K562 (cell line): Measurements from ENCODE around the gene LMF2. TPM values are rescaled to one million over a fixed set of nuclear protein-coding genes. Genes with fewer than 3 reads are reported as not detected.

ENCODE experiments used
- ATAC-seq: fragments of 200-7000 bp; cut with Tn5 transposase; 3 replicates; pipeline ENCODE4 v1.9.1; 2020; ENCODE audit warnings: moderate library complexity
- BruUV-seq: library from RNA; stranded (reverse); fragments of 400-500 nt; replicated peaks from 2 replicates; lab custom pipeline; 2021; lab: Mats Ljungman, UMichigan
- CTCF ChIA-PET: fragments of 300-600 bp; formaldehyde crosslinking; extraction: SDS; loops from one replicate; lab custom pipeline; 2021; ENCODE audit warnings: low intra/inter-chr PET ratio; lab: Yijun Ruan, JAX
- POLR2A ChIA-PET: fragments of 300-600, 350-650 bp; sonication (Branson Sonifier 250); formaldehyde crosslinking; extraction: SDS; loops from one replicate; lab custom pipeline; 2021; ENCODE audit warnings: antibody characterized with exemption, inconsistent platforms; lab: Yijun Ruan, JAX
- DNase-seq, 4 experiments: peaks; one replicate each; pipeline versions ENCODE4 v3.0.0 to v3.0.0-alpha.2; 2011 to 2018; ENCODE audit warnings: low spot score in 3 of 4, mixed read lengths in 3 of 4; ENCODE audit errors: extremely low read depth in 1 of 4
- FAIRE-seq: peaks from 2 replicates; lab custom pipeline; 2011; peaks lifted over from hg19 to GRCh38; lab: Jason Lieb, UNC
- H2AFZ ChIP-seq: 2 replicates; pipeline ENCODE4 v1.6.0; 2011; ENCODE audit warnings: low read depth, low read length, control low read depth, inconsistent platforms
- H3K27ac ChIP-seq: fragments of 200-600 bp; 3 replicates; pipeline ENCODE4 v1.8.0; 2011; ENCODE audit warnings: low read depth, mild to moderate bottlenecking, control low read depth, inconsistent platforms, low read length, moderate library complexity, mixed read lengths; ENCODE audit errors: extremely low read depth
- H3K27me3 ChIP-seq, 2 experiments: fragments of 300-600 bp in 1 of 2; 2 replicates in 1 of 2; 3 replicates in 1 of 2; pipeline versions ENCODE4 v1.6.0 to v1.8.0; 2011; ENCODE audit warnings: inconsistent platforms in 2 of 2, low read length in 2 of 2, mild to moderate bottlenecking in 1 of 2, mixed read lengths in 1 of 2, moderate library complexity in 1 of 2; ENCODE audit not compliant: control insufficient read depth in 2 of 2, insufficient read depth in 2 of 2
- H3K36me3 ChIP-seq: fragments of 300-600 bp; 3 replicates; pipeline ENCODE4 v1.8.0; 2011; ENCODE audit warnings: mild to moderate bottlenecking, low read length, inconsistent platforms; ENCODE audit not compliant: control insufficient read depth, insufficient read depth
- H3K4me1 ChIP-seq, 2 experiments: fragments of 200-600 bp in 1 of 2; replicated peaks in 1 of 2; 2 replicates in 1 of 2; 3 replicates in 1 of 2; pipeline versions ENCODE4 v1.5.1 to v1.8.0; 2011; ENCODE audit warnings: inconsistent platforms in 2 of 2, low read length in 2 of 2, mild to moderate bottlenecking in 1 of 2, mixed read lengths in 1 of 2, moderate library complexity in 1 of 2; ENCODE audit not compliant: control insufficient read depth in 2 of 2, insufficient read depth in 2 of 2
- H3K4me2 ChIP-seq: 2 replicates; pipeline ENCODE4 v1.6.1; 2011; ENCODE audit warnings: low read length, control low read depth, inconsistent platforms, mixed read lengths; ENCODE audit not compliant: insufficient read depth
- H3K4me3 ChIP-seq: fragments of 200-600 bp; sonication (generic), shearing (Covaris generic); 2 replicates; pipeline ENCODE4 v1.5.1; 2016; ENCODE audit warnings: control low read depth, inconsistent platforms
- H3K79me2 ChIP-seq: fragments of 200-600 bp; 3 replicates; pipeline ENCODE4 v1.8.0; 2011; ENCODE audit warnings: low read length, inconsistent platforms; ENCODE audit not compliant: control insufficient read depth, insufficient read depth
- H3K9ac ChIP-seq, 2 experiments: 2 replicates each; pipeline versions ENCODE4 v1.6.0 to v1.6.1; 2011; ENCODE audit warnings: low read depth in 2 of 2, low read length in 2 of 2, control low read depth in 1 of 2, inconsistent platforms in 1 of 2, mild to moderate bottlenecking in 1 of 2, mixed read lengths in 1 of 2; ENCODE audit not compliant: insufficient read depth in 1 of 2
- H3K9me1 ChIP-seq: one replicate; pipeline ENCODE4 v1.6.0; 2011; ENCODE audit warnings: inconsistent platforms, mild to moderate bottlenecking, low read length, moderate library complexity; ENCODE audit not compliant: control insufficient read depth, insufficient read depth
- H3K9me3 ChIP-seq: replicated peaks from 2 replicates; pipeline ENCODE4 v1.5.1; 2011; ENCODE audit warnings: low read depth, low read length, inconsistent platforms; ENCODE audit not compliant: control insufficient read depth, insufficient read depth
- H4K20me1 ChIP-seq: replicated peaks from 2 replicates; pipeline ENCODE4 v1.6.1; 2011; ENCODE audit warnings: low read length, inconsistent platforms, mixed read lengths; ENCODE audit not compliant: control insufficient read depth, insufficient read depth
- ARID1B ChIP-seq: fragments of 450-650 bp; IDR thresholded peaks from 2 replicates; pipeline ENCODE4 v1.6.1; 2016; ENCODE audit warnings: antibody characterized with exemption, mild to moderate bottlenecking, inconsistent platforms
- GTF2E2 ChIP-seq: fragments of 200-800 bp; sonication (Bioruptor generic); IDR thresholded peaks from 2 replicates; pipeline ENCODE4 v1.6.1; 2016; ENCODE audit warnings: missing genetic modification characterization, missing compliant biosample characterization
- HMG20B ChIP-seq: fragments of 250-450 bp; sonication (Bioruptor Pico); IDR thresholded peaks from 2 replicates; pipeline ENCODE4 v1.5.0; 2021; ENCODE audit warnings: mild to moderate bottlenecking
- KDM5B ChIP-seq: fragments of 200-600 bp; sonication (generic); IDR thresholded peaks from 2 replicates; pipeline ENCODE4 v1.6.1; 2012; ENCODE audit warnings: low read depth, mild to moderate bottlenecking, moderate library complexity, low read length, control low read depth, inconsistent platforms; ENCODE audit not compliant: insufficient replicate concordance
- MCM3 ChIP-seq: fragments of 450-650 bp; IDR thresholded peaks from 2 replicates; pipeline ENCODE4 v1.6.1; 2016
- MIER1 ChIP-seq: fragments of 450-650 bp; IDR thresholded peaks from 2 replicates; pipeline ENCODE4 v1.6.1; 2016; ENCODE audit warnings: antibody characterized with exemption, mild to moderate bottlenecking, low read depth
- PHF21A ChIP-seq: fragments of 450-650 bp; IDR thresholded peaks from 2 replicates; pipeline ENCODE4 v1.6.1; 2017; ENCODE audit warnings: low read depth, borderline replicate concordance
- RFX1 ChIP-seq: fragments of 450-650 bp; IDR thresholded peaks from 2 replicates; pipeline ENCODE4 v1.6.1; 2016; ENCODE audit warnings: mild to moderate bottlenecking, moderate library complexity
- SMAD2 ChIP-seq: fragments of 150-350 bp; IDR thresholded peaks from 2 replicates; pipeline ENCODE4 v1.6.1; 2014; ENCODE audit warnings: low read depth, mild to moderate bottlenecking, low read length
- TAF7 ChIP-seq: fragments of 450-650 bp; IDR thresholded peaks from 2 replicates; pipeline ENCODE4 v1.6.1; 2016; ENCODE audit warnings: missing genetic modification characterization, missing compliant biosample characterization
- THRAP3 ChIP-seq: fragments of 450-650 bp; IDR thresholded peaks from 2 replicates; pipeline ENCODE4 v1.6.1; 2016; ENCODE audit warnings: mild to moderate bottlenecking, inconsistent platforms, borderline replicate concordance
- VEZF1 ChIP-seq: fragments of 200-800 bp; sonication (Bioruptor generic); IDR thresholded peaks from 2 replicates; pipeline ENCODE4 v1.6.1; 2017; ENCODE audit warnings: missing genetic modification characterization, missing compliant biosample characterization
- ZBED1 ChIP-seq: IDR thresholded peaks from 2 replicates; pipeline ENCODE4 v1.6.1; 2014
- ZC3H11A ChIP-seq: IDR thresholded peaks from 2 replicates; pipeline ENCODE4 v1.6.1; 2012; ENCODE audit warnings: low read depth, low read length, improper control_type of control experiment
- ZNF780A ChIP-seq: fragments of 250-450 bp; sonication (Bioruptor Pico); IDR thresholded peaks from 2 replicates; pipeline ENCODE4 v1.5.0; 2021; ENCODE audit warnings: mild to moderate bottlenecking
- WGBS: fragments of 100-300 bp; shearing (Covaris generic); methylation state at CpG from one replicate; pipeline ENCODE4 v1.1.6; 2016; ENCODE audit warnings: low coverage, mixed read lengths; ENCODE audit not compliant: insufficient coverage; ENCODE audit errors: missing lambda C conversion rate; 5-methylcytosine and 5-hydroxymethylcytosine counted together
- in situ Hi-C: fragments of 300-500 bp; cut with MboI; formaldehyde crosslinking; loops from 4 replicates; pipeline ENCODE4 v1.15.0; 2018; ENCODE audit warnings: inconsistent platforms, mixed read lengths
- intact Hi-C: fragments of 100-400 bp; cut with micrococcal nuclease; formaldehyde crosslinking; loops from 2 replicates; pipeline ENCODE4 v1.14.2; 2022
- polyA plus RNA-seq, 8 experiments: library from polyadenylated mRNA; depleted of rRNA in 4 of 8; stranded (reverse) in 5 of 8; unstranded in 3 of 8; fragments of >200 nt; fragmentation: Nextera tagmentation in 2 of 8; fragmentation: Illumina TruSeq in 1 of 8; extraction: Ambion mirVana in 2 of 8; extraction: Trizol in 1 of 8; gene quantifications; 2 replicates each; pipeline versions ENCODE4 v1.2.1 to v1.2.3, GENCODE V29; 2011 to 2014; ENCODE audit warnings: inconsistent platforms in 1 of 8, missing spikeins in 1 of 8
- total RNA-seq, 7 experiments: library from RNA; depleted of rRNA in 6 of 7; stranded (reverse); fragments of >200 nt in 6 of 7; fragmentation: Illumina TruSeq in 2 of 7; extraction: Trizol in 2 of 7; gene quantifications; 2 replicates each; pipeline versions ENCODE4 v1.2.1 to v1.2.3, GENCODE V29; 2011 to 2021; ENCODE audit warnings: low replicate concordance in 1 of 7
- TF ChIP-seq, protein P1 (sequence below): IDR thresholded peaks from 2 replicates; pipeline ENCODE4 v1.6.1; 2011; ENCODE audit not compliant: insufficient read length; ENCODE audit errors: extremely low read depth

LMF2 gene
- total and polyA plus RNA-seq, 9 of the 15 experiments (the other 6 are each of a cell fraction or from before 2014, with no cell fraction given): 0.08 to 37.1 (median 7.6) TPM

DNA sequence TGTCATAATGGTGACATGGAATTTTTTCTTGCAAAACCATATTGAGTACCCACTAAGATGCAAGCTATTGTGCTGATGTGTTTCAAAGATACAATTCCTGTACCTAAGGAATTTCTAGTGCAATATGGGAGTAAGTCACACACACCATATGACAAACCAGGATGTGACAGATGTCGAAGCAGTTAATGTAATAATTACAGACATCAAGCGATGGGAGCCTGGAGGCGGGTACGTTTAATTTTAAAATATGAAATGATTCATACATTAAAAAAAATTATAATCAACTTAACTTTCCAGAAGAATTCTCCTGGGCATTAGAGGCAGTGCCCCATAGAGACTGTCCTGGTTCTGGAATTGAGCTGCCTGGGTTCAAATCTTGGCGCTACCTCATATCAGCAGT is 49.2 kb upstream of the LMF2 start:
- Histone ChIP-seq H4K20me1 (no peaks in the 10 kb centered on the region), H3K4me2 (no peak overlapping the region), H3K9ac (no peak overlapping the region), H3K27me3 (0 out of 5 replicates have a peak, but pooled peaks cover 0 to 4% of the 10 kb centered on the region in 2 experiments), H3K27ac (no peak overlapping the region), H3K9me1 (no peaks in the 10 kb centered on the region), H3K4me1 (no peaks in the 10 kb centered on the region; a peak in 1 of 5 replicates), H3K36me3 (no peaks in the 10 kb centered on the region), H3K4me3 (no peak overlapping the region), H2AFZ (no peak overlapping the region), H3K9me3 (no peaks in the 10 kb centered on the region), H3K79me2 (no peaks in the 10 kb centered on the region)
- POLR2A ChIA-PET: interaction anchor here (0.6 to 1.6 kb wide), 3 partner anchors 8 to 23 kb away, joined by 3 to 6 read pairs (median 3); no protein-coding TSS in a partner anchor
- CTCF ChIA-PET: no interaction called here
- ATAC-seq (no peak), FAIRE-seq (no peak), DNase-seq (no peak)
- intact Hi-C loops: no loop called here
- no peak for TF ChIP-seq ZC3H11A
- TF ChIP-seq ZNF780A: no peak
- TF ChIP-seq KDM5B: no peak
- TF ChIP-seq, protein P1, sequence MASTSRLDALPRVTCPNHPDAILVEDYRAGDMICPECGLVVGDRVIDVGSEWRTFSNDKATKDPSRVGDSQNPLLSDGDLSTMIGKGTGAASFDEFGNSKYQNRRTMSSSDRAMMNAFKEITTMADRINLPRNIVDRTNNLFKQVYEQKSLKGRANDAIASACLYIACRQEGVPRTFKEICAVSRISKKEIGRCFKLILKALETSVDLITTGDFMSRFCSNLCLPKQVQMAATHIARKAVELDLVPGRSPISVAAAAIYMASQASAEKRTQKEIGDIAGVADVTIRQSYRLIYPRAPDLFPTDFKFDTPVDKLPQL: no peak
- TF ChIP-seq SMAD2: no peak
- TF ChIP-seq PHF21A: no peak
- TF ChIP-seq TAF7 (tag): no peak
- TF ChIP-seq ZBED1: no peak
- TF ChIP-seq HMG20B (CRISPR knock-in tag): no peak
- TF ChIP-seq GTF2E2: no peak
- no peak for TF ChIP-seq THRAP3
- no peak for TF ChIP-seq RFX1
- TF ChIP-seq MIER1: no peak
- TF ChIP-seq ARID1B: no peak
- TF ChIP-seq VEZF1 (CRISPR knock-in tag): no peak
- TF ChIP-seq MCM3: no peak
- in situ Hi-C loops: no loop called here
- WGBS: 30% methylated on average over 5 of the region's 5 CpGs
- BruUV-seq: no TSS peak
